Suprapubic skin (tissue), 4 donors: ENCODE data around the gene MYCBP.

ENCODE experiments used
- POLR2A ChIP-seq, 2 donors: fragments of 450-650 bp; IDR thresholded peaks; one replicate each; pipeline ENCODE4 v1.6.1; 2017; ENCODE audit warnings: antibody characterized with exemption in 2 of 2, mild to moderate bottlenecking in 2 of 2, moderate library complexity in 2 of 2
- POLR2AphosphoS5 ChIP-seq, 3 donors: sonication (generic); formaldehyde crosslinking; IDR thresholded peaks; one replicate each; pipeline ENCODE4 v1.6.1; 2017; ENCODE audit warnings: antibody characterized with exemption in 3 of 3

DNA sequence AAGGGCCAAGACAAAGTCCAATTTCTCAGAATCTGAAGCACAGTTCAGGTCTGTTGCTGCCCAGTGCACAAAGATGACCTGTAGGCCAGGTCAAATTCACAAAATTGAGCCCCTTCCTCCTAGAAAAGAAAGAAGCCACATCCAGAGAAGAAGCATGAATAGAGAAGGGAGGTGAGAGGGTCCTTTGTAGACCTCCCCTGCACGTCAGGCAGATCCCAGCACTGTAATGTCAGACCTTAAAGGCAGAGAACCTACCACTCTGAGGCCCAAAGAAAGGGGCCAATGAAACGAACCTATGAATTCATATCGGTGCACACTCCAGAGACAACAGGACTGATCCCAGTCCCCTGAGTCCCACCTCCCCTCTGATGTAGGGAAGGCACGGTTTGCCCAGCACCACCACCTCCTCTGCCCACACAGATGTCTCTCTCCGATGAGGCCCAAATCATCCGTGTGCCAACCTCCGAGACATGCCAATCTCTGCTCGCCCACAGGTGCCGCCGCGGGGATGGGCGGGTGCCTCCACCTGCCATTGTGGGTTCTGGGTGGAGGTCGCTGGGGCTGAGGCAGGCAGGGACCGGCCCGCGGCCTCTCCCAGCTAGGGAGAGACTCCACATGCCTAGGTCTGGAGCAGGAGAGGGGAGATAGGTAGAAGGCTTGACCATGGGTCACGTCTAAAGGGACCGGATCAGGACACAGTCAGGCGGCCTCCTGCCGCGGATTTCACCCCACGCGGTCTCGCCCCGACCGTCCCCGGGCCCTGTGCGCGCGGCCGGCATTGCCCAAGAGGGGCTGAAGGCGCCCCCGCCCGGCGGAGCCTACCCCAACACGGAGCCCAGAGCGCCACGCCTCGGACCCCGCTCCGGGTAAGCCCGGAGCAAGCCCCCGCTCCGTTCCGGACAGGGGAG, 55.6 kb downstream of the MYCBP start:
- TF ChIP-seq POLR2AphosphoS5 (IDR thresholded peaks at IDR 0.05) (no peak), POLR2A (IDR thresholded peaks at IDR 0.05) (no peak)
